ENCODE data around the gene CMC1. TPM values are rescaled to one million over a fixed set of nuclear protein-coding genes. Genes with fewer than 3 reads are reported as not detected.

The CMC1 gene
- total and polyA plus RNA-seq, 7 donors = 14.4 to 73.4 (median 23.2) TPM

DNA sequence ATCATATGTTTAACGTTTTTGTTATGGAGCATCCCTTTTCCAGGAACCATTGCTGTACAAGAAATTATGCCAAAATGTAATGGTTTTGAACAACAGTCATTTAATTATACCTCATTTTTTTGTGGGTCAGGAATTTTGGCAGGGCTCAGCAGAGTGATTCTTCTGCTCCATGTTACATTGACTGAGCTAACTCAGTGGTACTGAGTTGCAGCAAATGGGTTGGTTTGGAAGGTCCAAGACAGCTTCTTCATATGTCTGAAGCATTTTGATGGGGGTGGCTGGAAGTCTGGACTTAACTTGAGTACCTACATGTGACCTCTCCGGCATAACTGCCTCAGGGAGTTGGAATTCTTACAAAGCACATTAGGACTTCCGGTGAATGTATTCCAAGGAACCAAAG lies 26.0 kb upstream of the CMC1 start:
- no peak overlapping the region for H3K4me3 ChIP-seq
- H3K4me1 ChIP-seq = no peaks in the 10 kb centered on the region
- H3K27me3 ChIP-seq (ENCODE audit: insufficient read depth in 3 of 3, low read length in 2 of 3) = peaks cover 0 to 2% (median 0%) of the 10 kb centered on the region in 3 donors
- WGBS, 3 donors = 89 to 94% (median 91%) methylated on average over 3 of the region's 3 CpGs
- TF ChIP-seq, protein P1, sequence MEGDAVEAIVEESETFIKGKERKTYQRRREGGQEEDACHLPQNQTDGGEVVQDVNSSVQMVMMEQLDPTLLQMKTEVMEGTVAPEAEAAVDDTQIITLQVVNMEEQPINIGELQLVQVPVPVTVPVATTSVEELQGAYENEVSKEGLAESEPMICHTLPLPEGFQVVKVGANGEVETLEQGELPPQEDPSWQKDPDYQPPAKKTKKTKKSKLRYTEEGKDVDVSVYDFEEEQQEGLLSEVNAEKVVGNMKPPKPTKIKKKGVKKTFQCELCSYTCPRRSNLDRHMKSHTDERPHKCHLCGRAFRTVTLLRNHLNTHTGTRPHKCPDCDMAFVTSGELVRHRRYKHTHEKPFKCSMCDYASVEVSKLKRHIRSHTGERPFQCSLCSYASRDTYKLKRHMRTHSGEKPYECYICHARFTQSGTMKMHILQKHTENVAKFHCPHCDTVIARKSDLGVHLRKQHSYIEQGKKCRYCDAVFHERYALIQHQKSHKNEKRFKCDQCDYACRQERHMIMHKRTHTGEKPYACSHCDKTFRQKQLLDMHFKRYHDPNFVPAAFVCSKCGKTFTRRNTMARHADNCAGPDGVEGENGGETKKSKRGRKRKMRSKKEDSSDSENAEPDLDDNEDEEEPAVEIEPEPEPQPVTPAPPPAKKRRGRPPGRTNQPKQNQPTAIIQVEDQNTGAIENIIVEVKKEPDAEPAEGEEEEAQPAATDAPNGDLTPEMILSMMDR (IDR thresholded peaks at IDR 0.05) = no peak
- no peaks in the 10 kb centered on the region for H3K36me3 ChIP-seq (ENCODE audit: insufficient read depth in 1 of 2, low read depth in 1 of 2)
- intact Hi-C loops (cut with DNase I) = no loop called here
- H3K9me3 ChIP-seq = peaks cover 15% of the 10 kb centered on the region
- no peak overlapping the region for H3K27ac ChIP-seq
- ATAC-seq (no peak), DNase-seq (no peak)

DNA sequence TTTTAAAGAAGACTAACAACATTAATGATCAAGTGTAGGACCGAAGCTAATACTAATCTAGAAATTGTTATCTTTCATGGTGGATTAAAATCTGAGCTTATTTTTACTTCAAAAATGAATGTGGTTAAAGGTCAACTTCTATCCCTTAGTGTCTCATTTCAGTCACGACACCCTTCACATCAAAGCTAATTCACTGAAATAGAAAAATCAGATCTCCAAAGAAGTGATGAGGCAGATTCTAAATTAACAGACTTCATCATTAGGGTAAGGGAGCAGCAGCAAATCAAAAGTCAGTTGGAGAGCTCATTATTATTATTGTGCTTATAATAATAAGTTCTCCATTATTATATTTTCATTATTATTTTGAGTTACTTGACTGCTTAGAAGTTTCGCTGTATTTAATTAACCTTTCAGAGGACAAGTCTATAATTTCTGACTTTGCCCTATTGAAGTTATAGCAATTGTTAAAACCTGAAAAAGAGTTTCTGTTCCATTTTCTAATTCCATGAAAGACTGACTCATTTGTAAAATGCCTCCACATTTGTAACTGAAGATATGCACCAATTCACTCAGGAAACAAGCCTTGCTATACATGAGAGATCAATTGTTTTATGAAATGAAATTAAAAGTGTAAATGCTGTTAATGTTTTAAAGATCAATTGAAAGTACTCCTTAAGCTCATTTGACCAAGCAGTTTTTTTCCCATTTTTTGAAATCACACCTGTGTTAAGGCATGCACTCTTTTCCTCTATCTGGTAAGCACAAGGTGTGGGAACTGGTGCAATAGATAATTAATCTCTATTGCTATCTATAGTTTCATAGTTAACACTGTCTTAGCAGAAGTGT lies 23.1 kb upstream of the CMC1 start:
- ATAC-seq = no peak
- 67 to 74% (median 67%) methylated on average over 3 of the region's 3 CpGs for WGBS, 3 donors

DNA sequence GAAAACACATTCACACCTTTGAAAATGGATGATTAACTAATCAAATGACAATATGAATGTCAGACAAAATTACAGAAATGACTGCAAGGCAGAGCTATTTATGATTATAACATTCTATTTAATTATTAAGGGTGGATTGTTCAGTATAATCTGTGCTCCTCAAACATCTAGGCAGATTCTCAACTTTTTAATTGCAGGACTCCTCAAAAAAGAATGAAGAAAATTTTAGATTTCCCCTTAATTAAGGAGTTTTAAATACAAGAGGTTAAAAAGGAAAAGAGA lies 22.6 kb upstream of the CMC1 start:
- Histone ChIP-seq H3K9me3 (peaks cover 10% of the 10 kb centered on the region), H3K36me3 (ENCODE audit: insufficient read depth in 1 of 2, low read depth in 1 of 2) (no peaks in the 10 kb centered on the region), H3K4me3 (no peak overlapping the region), H3K4me1 (no peaks in the 10 kb centered on the region), H3K27ac (no peak overlapping the region), H3K27me3 (ENCODE audit: insufficient read depth in 3 of 3, low read length in 2 of 3) (peaks cover 0 to 2% (median 0%) of the 10 kb centered on the region in 3 donors)
- DNase-seq = no peak
- TF ChIP-seq, protein P1 (IDR thresholded peaks at IDR 0.05) = no peak
- intact Hi-C loops (cut with DNase I) = no loop called here
- ATAC-seq = no peak

More for the DNA sequence above, 23.1 kb upstream of the CMC1 start:
- intact Hi-C loops (cut with DNase I) = no loop called here
- no peak overlapping the region for H3K4me3 ChIP-seq
- TF ChIP-seq, protein P1 (IDR thresholded peaks at IDR 0.05) = no peak
- no peaks in the 10 kb centered on the region for H3K36me3 ChIP-seq (ENCODE audit: insufficient read depth in 1 of 2, low read depth in 1 of 2)
- peaks cover 0 to 2% (median 0%) of the 10 kb centered on the region in 3 donors for H3K27me3 ChIP-seq (ENCODE audit: insufficient read depth in 3 of 3, low read length in 2 of 3)
- DNase-seq = no peak
- peaks cover 12% of the 10 kb centered on the region for H3K9me3 ChIP-seq
- no peak overlapping the region for H3K27ac ChIP-seq
- H3K4me1 ChIP-seq = no peaks in the 10 kb centered on the region

DNA sequence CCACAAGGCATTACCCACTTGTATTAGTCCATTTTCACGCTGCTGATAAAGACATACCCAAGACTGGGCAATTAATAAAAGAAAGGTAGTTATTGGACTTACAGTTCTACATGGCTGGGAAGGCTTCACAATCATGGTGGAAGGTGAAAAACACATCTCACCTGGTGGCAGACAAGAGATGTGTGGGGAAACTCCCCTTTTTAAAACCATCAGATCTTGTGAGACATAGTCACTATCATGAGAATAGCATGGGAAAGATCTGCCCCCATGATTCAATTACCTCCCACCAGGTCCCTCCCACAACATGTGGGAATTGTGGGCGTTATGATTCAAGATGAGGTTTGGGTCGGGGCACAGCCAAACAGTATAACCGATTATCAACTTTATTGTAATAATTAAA lies 17.0 kb upstream of the CMC1 start:
- Histone ChIP-seq H3K4me3 (no peak overlapping the region), H3K9me3 (no peaks in the 10 kb centered on the region), H3K27ac (no peak overlapping the region), H3K36me3 (ENCODE audit: insufficient read depth in 1 of 2, low read depth in 1 of 2) (no peaks in the 10 kb centered on the region), H3K4me1 (no peaks in the 10 kb centered on the region), H3K27me3 (ENCODE audit: insufficient read depth in 3 of 3, low read length in 2 of 3) (no peaks in the 10 kb centered on the region)
- TF ChIP-seq, protein P1 (IDR thresholded peaks at IDR 0.05) = no peak
- intact Hi-C loops (cut with DNase I) = no loop called here
- ATAC-seq (no peak), DNase-seq (no peak)
- 86 to 91% (median 88%) methylated on average over 4 of the region's 4 CpGs for WGBS, 3 donors

DNA sequence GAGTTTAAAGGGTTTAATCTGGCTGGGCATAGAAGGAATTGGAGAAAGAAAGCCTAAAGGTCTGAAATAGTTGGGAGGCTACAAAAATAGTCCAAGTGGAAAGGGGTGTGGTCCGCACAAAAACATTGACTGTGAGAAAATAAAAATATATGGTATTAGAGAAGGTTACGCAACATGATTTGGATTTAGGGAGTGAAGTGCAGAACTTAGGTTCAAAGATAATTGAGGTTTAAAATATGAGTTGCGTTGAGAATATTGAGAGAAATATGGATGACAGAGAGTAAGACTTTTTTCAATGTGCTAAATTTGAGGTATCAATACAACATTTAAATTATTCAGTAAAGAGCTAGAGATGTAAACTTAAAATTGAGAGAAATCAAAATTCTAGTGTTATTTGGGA lies 15.4 kb upstream of the CMC1 start:
- 96 to 98% (median 96%) methylated on average over 3 of the region's 3 CpGs for WGBS, 3 donors
- Histone ChIP-seq H3K36me3 (ENCODE audit: insufficient read depth in 1 of 2, low read depth in 1 of 2) (no peaks in the 10 kb centered on the region), H3K4me1 (no peaks in the 10 kb centered on the region), H3K27ac (no peak overlapping the region), H3K4me3 (no peak overlapping the region), H3K9me3 (no peaks in the 10 kb centered on the region), H3K27me3 (ENCODE audit: insufficient read depth in 3 of 3, low read length in 2 of 3) (no peaks in the 10 kb centered on the region)
- intact Hi-C loops (cut with DNase I) = no loop called here
- ATAC-seq = no peak
- TF ChIP-seq, protein P1 (IDR thresholded peaks at IDR 0.05) = no peak
- no peak for DNase-seq

Data from psoas muscle (tissue), 8 donors.